K562 (cell line): Measurements from ENCODE around the gene TP53I13. TPM values are rescaled to one million over a fixed set of nuclear protein-coding genes. Genes with fewer than 3 reads are reported as not detected.

Experiments used
- CHAMP1 ChIP-seq: fragments of 450-650 bp; IDR thresholded peaks from 2 replicates; pipeline ENCODE4 v1.6.1; 2016; ENCODE audit warnings: mild to moderate bottlenecking
- KLF6 ChIP-seq: fragments of 250-450 bp; sonication (Bioruptor Pico); IDR thresholded peaks from 2 replicates; pipeline ENCODE4 v1.4.0; 2020; ENCODE audit warnings: mild to moderate bottlenecking, moderate library complexity, borderline replicate concordance
- MAFG ChIP-seq: fragments of 450-650 bp; conservative IDR thresholded peaks from 2 replicates; pipeline ENCODE4 v1.6.1; 2016; ENCODE audit warnings: missing genetic modification characterization, missing compliant biosample characterization
- NRF1 ChIP-seq, 2 experiments: fragments of 450-650 bp; IDR thresholded peaks in 1 of 2; conservative IDR thresholded peaks in 1 of 2; 2 replicates each; pipeline ENCODE4 v1.6.1; 2014; ENCODE audit warnings: mild to moderate bottlenecking in 2 of 2
- POLR2H ChIP-seq: IDR thresholded peaks from 2 replicates; pipeline ENCODE4 v1.6.1; 2016; ENCODE audit warnings: missing genetic modification characterization, low read depth, mild to moderate bottlenecking, control low read depth, missing compliant biosample characterization, moderate library complexity
- PREB ChIP-seq: sonication (generic); formaldehyde crosslinking; IDR thresholded peaks from 2 replicates; pipeline ENCODE4 v1.8.1; 2023; ENCODE audit warnings: mild to moderate bottlenecking, missing genetic modification reagents
- PURB ChIP-seq: sonication (generic); formaldehyde crosslinking; IDR thresholded peaks from 2 replicates; pipeline ENCODE4 v1.9.0; 2021; ENCODE audit warnings: low read depth, mild to moderate bottlenecking, missing genetic modification reagents
- SMAD1 ChIP-seq: fragments of 150-350 bp; IDR thresholded peaks from 2 replicates; pipeline ENCODE4 v1.6.1; 2014; ENCODE audit warnings: low read length, low read depth; ENCODE audit not compliant: partially characterized antibody
- SUPT5H ChIP-seq: fragments of 450-650 bp; IDR thresholded peaks from 2 replicates; pipeline ENCODE4 v1.6.1; 2016
- TAF1 ChIP-seq: IDR thresholded peaks from 2 replicates; pipeline ENCODE4 v1.6.1; 2011; ENCODE audit warnings: mild to moderate bottlenecking, low read length, moderate library complexity; ENCODE audit not compliant: insufficient read depth, control insufficient read depth, severe bottlenecking; ENCODE audit errors: extremely low read depth
- VEZF1 ChIP-seq: fragments of 200-800 bp; sonication (Bioruptor generic); IDR thresholded peaks from 2 replicates; pipeline ENCODE4 v1.6.1; 2017; ENCODE audit warnings: missing genetic modification characterization, missing compliant biosample characterization
- WHSC1 ChIP-seq: IDR thresholded peaks from one replicate; pipeline ENCODE4 v1.6.1; 2012; ENCODE audit warnings: low read length, control low read depth, inconsistent platforms
- ZBTB7A ChIP-seq: IDR thresholded peaks from 2 replicates; pipeline ENCODE4 v1.6.1; 2011; ENCODE audit warnings: low read depth, mild to moderate bottlenecking, low read length, moderate library complexity, borderline replicate concordance; ENCODE audit not compliant: control insufficient read depth
- ZEB2 ChIP-seq: fragments of 450-650 bp; IDR thresholded peaks from 2 replicates; pipeline ENCODE4 v1.6.1; 2016
- polyA plus RNA-seq, 8 experiments: library from polyadenylated mRNA; depleted of rRNA in 4 of 8; stranded (reverse) in 5 of 8; unstranded in 3 of 8; fragments of >200 nt; fragmentation: Nextera tagmentation in 2 of 8; fragmentation: Illumina TruSeq in 1 of 8; extraction: Ambion mirVana in 2 of 8; extraction: Trizol in 1 of 8; gene quantifications; 2 replicates each; pipeline versions ENCODE4 v1.2.1 to v1.2.3, GENCODE V29; 2011 to 2014; ENCODE audit warnings: inconsistent platforms in 1 of 8, missing spikeins in 1 of 8
- total RNA-seq, 7 experiments: library from RNA; depleted of rRNA in 6 of 7; stranded (reverse); fragments of >200 nt in 6 of 7; fragmentation: Illumina TruSeq in 2 of 7; extraction: Trizol in 2 of 7; gene quantifications; 2 replicates each; pipeline versions ENCODE4 v1.2.1 to v1.2.3, GENCODE V29; 2011 to 2021; ENCODE audit warnings: low replicate concordance in 1 of 7
- TF ChIP-seq, protein P1 (sequence below): fragments of 450-650 bp; IDR thresholded peaks from 2 replicates; pipeline ENCODE4 v1.6.1; 2018; ENCODE audit warnings: mild to moderate bottlenecking, low read depth; ENCODE audit not compliant: partially characterized antibody
- TF ChIP-seq, protein P2 (sequence below), 2 experiments: IDR thresholded peaks; 2 replicates each; pipeline ENCODE4 v1.6.1; 2012; ENCODE audit warnings: improper control_type of control experiment in 2 of 2, low read depth in 2 of 2, low read length in 2 of 2, borderline replicate concordance in 1 of 2

Gene TP53I13
- total and polyA plus RNA-seq, 9 of the 15 experiments (the other 6 are each of a cell fraction or from before 2014, with no cell fraction given) = 0.08 to 28.3 (median 9.1) TPM

DNA sequence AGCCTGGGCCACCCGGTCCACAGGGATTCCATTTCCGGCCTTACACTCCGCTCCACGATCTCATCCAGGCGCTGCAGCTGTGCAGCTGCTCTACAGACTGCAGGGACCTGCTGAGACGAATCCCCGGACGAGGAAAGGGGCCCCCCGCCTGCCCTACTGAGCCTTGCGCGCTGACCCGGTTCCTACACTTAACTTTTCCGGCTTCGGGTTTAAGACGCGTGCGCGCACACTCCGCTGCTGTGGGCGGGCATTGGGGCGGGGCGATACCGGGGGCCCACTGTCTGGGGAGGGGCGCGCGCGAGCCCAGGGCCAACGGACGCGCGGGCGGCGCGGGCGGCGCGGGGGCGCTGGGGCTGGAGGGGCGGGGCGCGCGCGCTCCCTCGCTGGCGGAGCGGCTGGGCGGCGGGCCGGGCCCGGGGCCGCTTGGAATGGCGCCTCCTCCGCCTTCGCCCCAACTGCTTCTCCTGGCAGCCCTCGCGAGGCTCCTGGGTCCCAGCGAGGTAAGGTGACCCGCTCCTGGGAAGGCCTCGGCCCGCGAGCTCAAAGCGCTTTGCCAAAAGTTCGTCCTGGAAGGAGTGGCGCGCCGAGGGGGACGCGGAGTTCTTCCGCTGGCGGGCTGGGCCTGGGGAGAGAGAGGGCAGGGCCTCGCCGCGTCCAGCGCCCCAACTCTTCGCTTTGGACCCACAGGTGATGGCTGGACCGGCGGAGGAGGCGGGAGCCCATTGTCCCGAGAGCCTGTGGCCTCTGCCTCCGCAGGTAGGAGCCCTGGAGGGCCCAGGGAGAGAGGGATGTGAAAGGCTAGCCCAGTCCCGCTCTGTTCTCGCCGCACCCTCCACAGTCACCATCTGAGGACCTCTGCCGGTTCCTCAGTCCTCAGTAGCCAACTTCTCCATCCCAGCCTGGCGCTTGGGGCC lies at the start of gene TP53I13 (continued):
- TF ChIP-seq MAFG (tag) (no peak), CHAMP1 (no peak), TAF1 (peak; percentile 45), KLF6 (CRISPR knock-in tag) (no peak), ZBTB7A (peak; percentile 61; the same call in 1 of the 2 replicates), WHSC1 (no peak), PURB (CRISPR knock-in tag) (no peak), SMAD1 (no peak), SUPT5H (peak; percentile 79; the same call in 1 of the 2 replicates), NRF1 (conservative IDR thresholded peaks at IDR 0.05 in 1 of 2, IDR thresholded peaks at IDR 0.05 in 1 of 2) (peak; percentile 65 to 73), POLR2H (tag) (no peak), VEZF1 (CRISPR knock-in tag) (peak; percentile 94), PREB (no peak), ZEB2 (peak; percentile 28; the same call in 1 of the 2 replicates)
- TF ChIP-seq, protein P1, sequence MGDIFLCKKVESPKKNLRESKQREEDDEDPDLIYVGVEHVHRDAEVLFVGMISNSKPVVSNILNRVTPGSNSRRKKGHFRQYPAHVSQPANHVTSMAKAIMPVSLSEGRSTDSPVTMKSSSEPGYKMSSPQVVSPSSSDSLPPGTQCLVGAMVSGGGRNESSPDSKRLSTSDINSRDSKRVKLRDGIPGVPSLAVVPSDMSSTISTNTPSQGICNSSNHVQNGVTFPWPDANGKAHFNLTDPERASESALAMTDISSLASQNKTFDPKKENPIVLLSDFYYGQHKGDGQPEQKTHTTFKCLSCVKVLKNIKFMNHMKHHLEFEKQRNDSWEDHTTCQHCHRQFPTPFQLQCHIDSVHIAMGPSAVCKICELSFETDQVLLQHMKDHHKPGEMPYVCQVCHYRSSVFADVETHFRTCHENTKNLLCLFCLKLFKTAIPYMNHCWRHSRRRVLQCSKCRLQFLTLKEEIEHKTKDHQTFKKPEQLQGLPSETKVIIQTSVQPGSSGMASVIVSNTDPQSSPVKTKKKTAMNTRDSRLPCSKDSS = no peak
- TF ChIP-seq, protein P2, sequence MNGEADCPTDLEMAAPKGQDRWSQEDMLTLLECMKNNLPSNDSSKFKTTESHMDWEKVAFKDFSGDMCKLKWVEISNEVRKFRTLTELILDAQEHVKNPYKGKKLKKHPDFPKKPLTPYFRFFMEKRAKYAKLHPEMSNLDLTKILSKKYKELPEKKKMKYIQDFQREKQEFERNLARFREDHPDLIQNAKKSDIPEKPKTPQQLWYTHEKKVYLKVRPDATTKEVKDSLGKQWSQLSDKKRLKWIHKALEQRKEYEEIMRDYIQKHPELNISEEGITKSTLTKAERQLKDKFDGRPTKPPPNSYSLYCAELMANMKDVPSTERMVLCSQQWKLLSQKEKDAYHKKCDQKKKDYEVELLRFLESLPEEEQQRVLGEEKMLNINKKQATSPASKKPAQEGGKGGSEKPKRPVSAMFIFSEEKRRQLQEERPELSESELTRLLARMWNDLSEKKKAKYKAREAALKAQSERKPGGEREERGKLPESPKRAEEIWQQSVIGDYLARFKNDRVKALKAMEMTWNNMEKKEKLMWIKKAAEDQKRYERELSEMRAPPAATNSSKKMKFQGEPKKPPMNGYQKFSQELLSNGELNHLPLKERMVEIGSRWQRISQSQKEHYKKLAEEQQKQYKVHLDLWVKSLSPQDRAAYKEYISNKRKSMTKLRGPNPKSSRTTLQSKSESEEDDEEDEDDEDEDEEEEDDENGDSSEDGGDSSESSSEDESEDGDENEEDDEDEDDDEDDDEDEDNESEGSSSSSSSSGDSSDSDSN (IDR thresholded peaks at IDR 0.05; ENCODE audit: borderline replicate concordance in 1 of 2, low read depth in 2 of 2, low read length in 2 of 2) = peak; percentile 31 to 33; a peak in 2 of 4 replicates
